NCI-H526 (cell line): ENCODE data around the gene NSMF.

Source experiments
- DNase-seq, 2 experiments: peaks; one replicate each; lab custom pipeline; 2025; lab: John Stamatoyannopoulos, UW

NSMF gene

GRCh38 chr9:137492464-137493363, 33.6 kb upstream of the NSMF start:
- peak in 1 of 2 experiments; percentile 32 for DNase-seq

- no peak for DNase-seq
Measured at GRCh38 chr9:137491735-137492432, 32.8 kb upstream of the NSMF start.

DNA sequence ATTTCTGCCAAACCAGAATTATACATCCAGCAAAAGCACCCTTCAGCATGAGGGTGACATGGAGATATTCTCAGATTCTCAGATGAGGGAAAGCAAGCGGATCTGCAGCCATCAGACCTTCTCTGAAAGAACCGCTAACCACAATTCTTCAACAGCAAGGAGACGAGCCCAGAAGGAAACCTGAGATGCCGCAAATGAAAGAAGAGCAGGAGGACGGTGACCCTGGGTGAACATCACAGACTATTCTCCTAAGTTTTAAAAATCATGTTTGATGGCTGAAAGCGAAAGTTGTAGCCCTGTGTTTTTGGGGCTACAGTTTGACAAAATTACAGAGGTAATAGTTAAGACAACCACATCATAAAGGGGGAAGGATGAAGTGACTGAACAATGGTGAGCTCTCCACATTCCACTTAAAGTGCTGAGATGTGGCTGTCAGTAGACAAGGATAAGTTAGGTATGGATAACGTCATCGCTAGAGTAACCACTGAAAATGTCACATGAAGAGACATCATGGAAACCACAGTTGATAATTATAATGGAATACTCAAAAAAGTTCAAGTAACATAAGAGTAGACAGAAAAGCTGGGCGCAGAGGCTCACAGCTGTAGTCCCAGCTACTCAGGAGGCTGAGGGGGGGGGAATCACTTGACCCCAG, 31.5 kb upstream of the NSMF start:
- no peak for DNase-seq

DNA sequence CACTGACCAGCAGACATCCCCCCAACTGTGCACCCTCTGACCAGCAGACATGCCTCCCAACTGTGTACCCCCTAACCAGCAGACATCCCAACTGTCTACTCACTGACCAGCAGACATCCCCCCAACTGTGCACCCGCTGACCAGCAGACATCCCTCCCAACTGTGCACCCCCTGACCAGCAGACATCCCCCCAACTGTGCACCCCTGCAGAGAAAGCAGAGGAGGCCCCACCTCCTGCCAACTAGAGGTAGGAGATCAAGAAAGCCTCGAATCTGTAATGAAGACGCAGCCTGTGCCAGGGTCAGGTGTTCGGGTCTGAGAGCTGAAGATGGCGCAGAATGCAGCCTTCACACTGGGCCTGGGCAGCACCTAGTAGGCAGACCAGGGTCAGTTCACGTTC, 29.8 kb upstream of the NSMF start:
- no peak for DNase-seq

GRCh38 chr9:137488327-137488653, 29.2 kb upstream of the NSMF start:
- no peak for DNase-seq

GRCh38 chr9:137487454-137488326, 28.6 kb upstream of the NSMF start:
- no peak for DNase-seq

DNA sequence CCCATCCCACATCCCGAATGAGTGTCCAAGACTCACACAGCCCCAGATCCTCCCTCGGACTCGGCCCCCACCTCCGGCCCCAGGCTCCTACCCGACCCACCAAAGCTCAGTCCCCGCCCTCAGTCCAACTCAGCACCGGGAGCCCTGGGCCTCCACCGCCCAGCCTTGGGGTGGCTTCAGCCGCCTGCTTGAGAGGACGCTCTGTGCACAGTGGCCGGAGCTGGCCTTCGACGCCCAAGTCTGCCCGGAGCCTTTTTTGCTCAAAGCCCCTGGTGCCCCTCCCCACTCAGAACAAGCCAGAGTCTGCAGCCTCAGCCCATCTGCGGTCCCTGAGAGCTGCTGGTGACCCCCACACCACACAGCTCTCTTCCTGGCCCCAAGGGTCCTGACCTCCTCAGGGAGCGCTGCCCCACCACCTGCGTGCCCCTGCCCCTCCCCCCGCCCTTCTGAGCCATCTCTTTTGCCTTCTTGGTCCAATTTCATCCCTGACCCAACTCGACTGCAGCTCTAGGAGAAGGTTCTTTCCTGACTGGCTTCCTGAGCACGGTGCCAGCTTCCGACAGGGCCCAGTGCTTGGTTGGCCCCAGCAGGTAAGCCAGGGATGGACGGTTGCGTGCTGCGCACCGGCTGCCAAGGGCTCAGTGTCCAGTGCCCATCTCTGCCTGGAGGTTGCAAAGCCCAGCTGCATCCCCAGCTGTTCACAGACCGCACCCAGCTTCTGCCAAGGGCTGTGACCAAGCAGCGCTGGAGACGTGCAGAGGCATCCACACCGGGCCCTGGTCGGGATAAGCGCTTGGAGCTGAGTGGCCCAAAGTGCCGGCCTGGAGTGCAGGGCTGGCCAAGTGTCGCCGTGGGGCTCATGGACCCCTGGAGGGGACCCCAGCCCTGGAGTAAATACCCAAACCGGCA, 27.7 kb upstream of the NSMF start:
- no peak for DNase-seq

DNA sequence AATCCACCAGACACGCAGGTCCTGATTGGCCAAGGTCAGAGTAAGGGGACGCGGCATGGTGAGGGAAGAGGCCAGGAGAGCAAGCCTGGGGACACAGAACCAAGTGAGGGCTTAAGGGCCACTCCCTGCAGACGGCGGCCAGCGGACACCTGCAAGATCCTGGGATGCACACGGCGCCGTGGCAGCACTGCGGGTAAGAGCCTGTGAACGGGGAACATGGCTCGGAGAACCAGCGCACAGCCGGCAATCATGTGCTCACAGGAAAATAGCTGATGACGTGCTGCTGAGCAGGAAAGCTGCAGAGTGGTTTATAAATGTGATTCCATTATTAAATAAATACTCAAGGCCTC, 27.0 kb upstream of the NSMF start:
- DNase-seq = no peak

DNA sequence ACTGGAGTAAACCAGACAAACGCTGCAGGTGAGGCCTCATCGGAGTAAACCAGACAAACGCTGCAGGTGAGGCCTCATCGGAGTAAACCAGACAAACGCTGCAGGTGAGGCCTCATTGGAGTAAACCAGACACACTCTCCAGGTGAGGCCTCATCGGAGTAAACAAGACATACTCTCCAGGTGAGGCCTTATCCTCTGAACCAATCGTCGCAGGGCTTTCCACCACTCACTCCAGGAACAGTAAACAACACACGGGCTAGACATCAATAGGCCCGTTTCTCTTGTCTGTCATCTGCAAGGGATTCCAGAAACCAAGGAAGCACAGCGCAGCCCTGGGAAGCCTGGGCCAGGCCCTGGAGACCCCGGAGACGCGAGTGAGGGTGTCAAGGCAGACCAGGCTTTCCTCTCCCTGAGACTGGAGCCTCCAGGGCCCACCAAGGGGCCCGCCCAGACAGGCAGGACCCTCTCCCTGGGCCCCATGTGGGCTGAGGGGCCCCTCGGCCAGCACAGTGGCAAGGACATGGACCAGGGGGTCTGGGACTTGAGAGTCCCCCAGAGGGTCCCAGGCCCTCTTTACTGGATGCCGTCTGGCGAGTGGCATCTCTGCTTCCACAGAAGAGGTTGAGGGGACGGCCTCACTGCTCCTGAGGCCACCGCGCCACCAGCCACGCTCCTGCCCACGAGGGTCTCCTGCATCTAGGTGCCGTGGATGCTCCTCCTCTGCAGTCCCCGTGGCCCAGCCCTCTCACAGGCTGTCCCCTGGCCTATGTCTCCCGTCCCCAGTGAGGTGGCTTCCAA, 26.4 kb upstream of the NSMF start:
- DNase-seq = no peak

- no peak for DNase-seq
Measured at GRCh38 chr9:137484551-137485315, 25.6 kb upstream of the NSMF start.

DNA sequence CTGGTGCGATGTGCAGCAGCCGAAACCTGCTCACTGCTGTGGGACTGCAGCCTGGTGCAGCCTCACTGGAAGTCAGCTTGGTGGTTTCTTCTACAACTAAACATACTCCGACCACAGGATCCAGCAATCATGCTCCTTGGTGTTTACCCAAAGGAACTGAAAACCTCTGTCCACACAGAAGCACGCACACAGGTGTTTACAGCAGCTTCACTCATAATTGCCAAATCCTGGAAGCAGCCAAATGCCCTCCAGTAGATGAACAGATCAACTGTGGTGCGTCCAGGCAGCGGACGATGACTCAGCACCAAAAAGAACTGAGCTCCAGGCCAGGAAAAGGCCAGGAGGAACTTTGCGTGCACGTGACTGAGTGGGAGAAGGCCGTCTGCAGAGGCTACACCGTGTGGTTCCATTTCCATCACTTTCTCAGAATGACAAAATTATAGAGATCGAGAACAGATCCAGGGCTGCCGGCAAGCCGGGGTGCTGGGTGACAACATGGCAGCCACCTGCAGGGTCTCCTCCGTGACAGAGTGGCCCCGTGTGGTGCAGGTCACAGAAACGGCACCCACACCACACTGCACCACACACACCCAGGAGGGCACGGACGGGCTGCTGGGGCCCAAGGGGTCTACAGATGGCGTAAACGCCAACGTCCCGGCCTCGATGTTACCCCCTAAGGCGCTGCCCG, 23.1 kb upstream of the NSMF start:
- no peak for DNase-seq

DNA sequence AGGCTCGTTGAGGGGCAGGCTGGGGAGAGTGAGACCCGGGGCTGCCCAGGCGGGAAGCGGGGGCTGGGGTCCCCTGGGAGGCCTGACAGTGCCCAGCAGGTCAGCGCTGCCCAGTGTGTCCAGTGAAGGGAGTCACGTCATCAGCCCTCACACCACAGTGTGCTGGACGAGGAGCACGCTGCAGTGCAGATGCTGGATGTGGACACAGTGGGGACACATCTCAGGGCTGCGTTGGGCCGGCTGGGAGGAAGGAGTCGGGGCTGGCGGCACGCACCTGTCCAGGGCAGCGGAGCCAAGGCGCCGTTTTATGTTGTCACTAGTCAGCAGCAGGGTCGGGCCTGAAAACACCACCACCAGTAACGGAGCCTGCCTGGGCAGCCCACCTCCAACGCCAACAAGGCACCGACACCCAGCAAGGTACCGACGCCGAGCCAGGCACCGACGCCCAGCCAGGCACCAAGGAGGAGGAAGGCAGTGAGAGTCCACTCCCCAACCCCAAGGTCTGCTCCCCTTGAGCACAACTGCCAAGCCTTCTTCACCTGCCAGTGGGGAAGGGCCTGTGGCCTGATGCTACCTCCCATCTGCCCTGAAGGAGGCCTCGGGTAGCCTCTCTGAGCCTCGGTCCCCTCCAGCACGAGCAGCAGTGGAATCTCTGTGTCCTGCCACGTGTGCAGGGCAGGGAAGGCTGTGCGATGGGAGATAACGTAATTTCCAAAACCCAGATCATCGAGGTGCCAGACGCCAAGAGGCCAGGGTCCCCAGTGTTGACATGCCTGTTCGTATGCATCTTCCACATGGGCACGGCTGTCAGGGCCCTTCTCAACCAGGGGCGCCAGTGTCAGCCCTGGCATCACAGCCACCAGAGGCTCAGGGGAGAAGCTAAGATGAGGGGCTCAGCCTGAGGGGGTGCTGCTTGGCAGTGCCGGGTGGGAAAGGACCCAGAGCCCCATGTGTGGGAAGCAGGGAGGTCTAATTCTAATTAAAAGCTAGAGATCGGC, 21.9 kb upstream of the NSMF start:
- no peak for DNase-seq

- no peak for DNase-seq
Measured at GRCh38 chr9:137479892-137480685, 21.0 kb upstream of the NSMF start.

DNA sequence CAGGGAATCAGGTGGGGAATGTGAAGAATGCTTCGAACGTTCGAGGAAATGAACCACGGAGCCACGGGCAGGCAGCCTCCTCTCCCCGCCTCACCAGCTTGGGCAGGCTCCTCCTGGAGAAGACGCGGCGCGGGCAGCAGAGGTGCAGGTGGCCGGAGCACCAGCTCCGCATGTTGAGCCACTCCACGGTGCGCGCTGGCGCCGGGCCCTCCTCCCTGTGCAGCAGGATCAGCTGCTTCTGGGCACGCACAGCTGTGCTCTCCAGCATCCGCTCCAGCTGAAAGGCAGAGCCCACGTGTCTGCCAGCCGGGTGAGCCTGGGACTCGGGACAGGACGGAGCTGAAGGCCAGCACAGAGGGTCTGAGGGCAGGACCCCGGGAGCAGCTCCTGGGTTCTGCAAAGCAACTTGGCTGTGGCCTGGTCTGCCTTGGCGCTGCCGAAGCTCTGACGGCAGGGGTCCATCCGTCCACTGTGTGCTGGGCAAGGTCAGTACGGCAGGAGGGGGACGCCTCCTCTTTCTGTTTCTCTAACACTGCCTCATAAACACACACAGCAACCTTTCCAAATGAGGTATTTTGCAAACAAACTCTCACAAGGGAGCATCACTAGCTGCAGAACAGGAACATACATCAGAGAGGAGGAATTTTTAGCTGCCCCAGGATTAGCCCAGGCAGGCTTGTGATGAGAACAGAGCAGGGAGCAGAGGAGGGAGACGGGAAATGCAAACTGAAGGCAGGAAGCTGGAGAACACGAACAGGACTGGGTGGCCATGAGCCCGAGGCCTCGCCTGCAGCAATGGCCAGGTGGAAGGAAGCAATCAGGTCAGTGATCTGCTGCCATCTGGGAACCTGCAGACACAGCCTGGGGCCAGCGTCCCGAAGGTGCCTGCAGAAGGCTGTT, 20.1 kb upstream of the NSMF start:
- peak in 1 of 2 experiments; percentile 9 for DNase-seq

DNA sequence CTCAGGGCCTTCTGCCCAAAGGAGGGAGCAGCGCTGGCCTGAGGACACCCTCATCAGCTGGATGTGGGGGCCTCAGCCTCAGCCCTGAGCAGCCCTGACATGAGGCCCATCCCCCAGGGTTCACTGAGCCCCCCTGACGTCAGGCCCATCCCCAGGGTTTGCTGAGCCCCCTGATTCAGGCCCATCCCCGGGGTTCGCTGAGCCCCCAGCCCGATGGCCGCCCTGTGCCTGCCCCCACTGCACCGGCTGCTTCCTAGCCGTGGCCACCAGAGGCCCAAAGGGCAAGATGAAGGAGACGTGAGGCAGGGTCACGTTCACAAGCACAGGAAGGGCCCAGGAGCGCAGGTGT, 19.5 kb upstream of the NSMF start:
- DNase-seq = no peak
